T-cell (primary cell): Measurements from ENCODE around the gene GCM1. TPM values are rescaled to one million over a fixed set of nuclear protein-coding genes. Genes with fewer than 3 reads are reported as not detected.

Experiments used
- ATAC-seq, 4 experiments: fragments of 200-7000 bp in 3 of 4; fragments of 150-1000 bp in 1 of 4; cut with Tn5 transposase; replicated peaks in 1 of 4; 1 replicate in 3 of 4; 2 replicates in 1 of 4; pipeline ENCODE4 v1.10.0; 2021; ENCODE audit warnings: moderate library complexity in 3 of 4, mild to moderate bottlenecking in 2 of 4, moderate number of reproducible peaks in 1 of 4
- CTCF ChIA-PET, 2 donors: fragments of 300-600 bp; sonication (Branson Sonifier 250); formaldehyde crosslinking; loops; one replicate each; lab custom pipeline; 2022; ENCODE audit warnings: antibody characterized with exemption in 2 of 2; lab: Charles Lee
- POLR2A ChIA-PET, 2 donors: fragments of 300-600 bp; sonication (Branson Sonifier 250); formaldehyde crosslinking; loops; one replicate each; lab custom pipeline; 2022; ENCODE audit warnings: antibody characterized with exemption in 2 of 2; lab: Charles Lee
- DNase-seq, 35 experiments: peaks; one replicate each; pipeline versions ENCODE4 v3.0.0 to v3.0.0-alpha.2; 2013 to 2023
- H3K27ac ChIP-seq: one replicate; pipeline ENCODE4 v1.5.1; 2013; ENCODE audit warnings: low read length
- H3K27me3 ChIP-seq, 2 experiments: replicated peaks in 1 of 2; 1 replicate in 1 of 2; 2 replicates in 1 of 2; pipeline versions ENCODE4 v1.6.1 to v1.7.0; 2013; ENCODE audit warnings: low read length in 1 of 2, mixed read lengths in 1 of 2; ENCODE audit not compliant: control insufficient read depth in 2 of 2, insufficient read depth in 2 of 2; ENCODE audit errors: extremely low read depth in 1 of 2
- H3K36me3 ChIP-seq, 2 donors: 1 replicate in 1 of 2; 2 replicates in 1 of 2; pipeline versions ENCODE4 v1.6.1 to v1.7.0; 2013; ENCODE audit warnings: low read length in 1 of 2; ENCODE audit not compliant: control insufficient read depth in 2 of 2, insufficient read depth in 1 of 2; ENCODE audit errors: extremely low read depth in 1 of 2
- H3K4me1 ChIP-seq, 2 experiments: 1 replicate in 1 of 2; 2 replicates in 1 of 2; pipeline versions ENCODE4 v1.6.1 to v1.7.0; 2013; ENCODE audit warnings: low read length in 2 of 2, mixed read lengths in 1 of 2; ENCODE audit not compliant: insufficient read depth in 2 of 2, control insufficient read depth in 1 of 2; ENCODE audit errors: extremely low read depth in 1 of 2
- H3K4me3 ChIP-seq, 2 donors: 1 replicate in 1 of 2; 2 replicates in 1 of 2; pipeline versions ENCODE4 v1.5.1 to v1.7.0; 2013; ENCODE audit warnings: mild to moderate bottlenecking in 2 of 2, low read length in 1 of 2, moderate library complexity in 1 of 2; ENCODE audit not compliant: control insufficient read depth in 1 of 2; ENCODE audit errors: extremely low read depth in 1 of 2
- H3K9me3 ChIP-seq: 2 replicates; pipeline ENCODE4 v1.7.0; 2013
- H3K27ac Mint-ChIP-seq, 2 donors: one replicate each; pipeline ENCODE4 v1.8.0; 2020 to 2021; ENCODE audit warnings: mild to moderate bottlenecking in 2 of 2, mixed read lengths in 2 of 2
- H3K27me3 Mint-ChIP-seq, 2 donors: one replicate each; pipeline ENCODE4 v1.8.0; 2021 to 2022; ENCODE audit warnings: mixed read lengths in 2 of 2
- H3K36me3 Mint-ChIP-seq: one replicate; pipeline ENCODE4 v1.8.0; 2021; ENCODE audit warnings: mixed read lengths
- H3K4me1 Mint-ChIP-seq, 3 donors: one replicate each; pipeline ENCODE4 v1.8.0; 2020 to 2022; ENCODE audit warnings: mixed read lengths in 3 of 3, mild to moderate bottlenecking in 1 of 3
- H3K4me3 Mint-ChIP-seq, 3 donors: one replicate each; pipeline ENCODE4 v1.8.0; 2020 to 2022; ENCODE audit warnings: mild to moderate bottlenecking in 3 of 3, mixed read lengths in 3 of 3, moderate library complexity in 3 of 3
- H3K9me3 Mint-ChIP-seq, 3 donors: one replicate each; pipeline ENCODE4 v1.8.0; 2020 to 2022; ENCODE audit warnings: mixed read lengths in 3 of 3
- WGBS: methylation state at CpG from one replicate; pipeline ENCODE4 v1.1.5; 2013; ENCODE audit warnings: missing lambda C conversion rate; ENCODE audit not compliant: insufficient coverage; 5-methylcytosine and 5-hydroxymethylcytosine counted together
- total RNA-seq, 35 experiments: library from RNA in 6 of 35; stranded (reverse) in 6 of 35; fragments of 120-200 nt in 1 of 35; gene quantifications; one replicate each; pipeline versions ENCODE4 v1.2.1 to v1.2.4 and lab custom pipeline; 2013 to 2026

GCM1 gene
- total RNA-seq, 5 donors from 2014 or later (not counting 1 experiment from before 2014, with no cell fraction given), result 0.12 to 0.23 TPM; not detected in 3

DNA sequence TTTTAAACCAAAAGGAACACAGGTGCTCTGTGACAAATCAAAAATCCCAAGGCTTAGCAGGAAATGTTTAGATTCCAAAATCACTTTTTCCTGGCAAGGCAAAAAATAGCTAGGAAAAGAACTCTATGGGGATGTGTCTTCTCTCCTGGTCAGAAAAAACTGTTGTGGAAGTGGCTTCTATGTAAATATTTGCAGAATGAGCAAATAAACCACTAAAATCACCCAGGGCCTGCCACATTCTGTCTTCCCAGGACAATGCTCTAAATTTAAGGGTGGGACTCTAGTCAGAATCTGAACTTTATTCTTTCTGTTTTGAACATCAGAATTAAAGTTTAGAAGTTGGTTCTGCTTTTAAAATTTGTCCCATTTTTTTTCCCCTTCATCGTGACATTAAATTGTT, 29.3 kb downstream of the GCM1 start:
- Histone ChIP-seq H3K36me3 (no peaks in the 10 kb centered on the region), H3K27ac (no peak overlapping the region), H3K4me1 (no peaks in the 10 kb centered on the region), H3K4me3 (no peak overlapping the region), H3K9me3 (no peaks in the 10 kb centered on the region), H3K27me3 (peaks cover 0 to 2% of the 10 kb centered on the region in 2 experiments)
- H3K4me3 Mint-ChIP-seq, result no peak overlapping the region
- no CpG with 5 or more reads among the region's 1 CpG for WGBS
- H3K4me1 Mint-ChIP-seq, result no peaks in the 10 kb centered on the region
- ATAC-seq, result no peak
- ChIA-PET CTCF (interaction anchor here in 1 of 2 donors (0.8 kb wide), 1 partner anchor 263 kb away, joined by 3 read pairs; no protein-coding TSS in a partner anchor), POLR2A (no interaction called here)
- peaks cover 2% of the 10 kb centered on the region for H3K36me3 Mint-ChIP-seq
- DNase-seq, result no peak
- peaks cover 7 to 8% (median 8%) of the 10 kb centered on the region in 3 donors for H3K9me3 Mint-ChIP-seq
- peaks cover 0 to 3% of the 10 kb centered on the region in 2 donors for H3K27me3 Mint-ChIP-seq
- H3K27ac Mint-ChIP-seq, result no peak overlapping the region

DNA sequence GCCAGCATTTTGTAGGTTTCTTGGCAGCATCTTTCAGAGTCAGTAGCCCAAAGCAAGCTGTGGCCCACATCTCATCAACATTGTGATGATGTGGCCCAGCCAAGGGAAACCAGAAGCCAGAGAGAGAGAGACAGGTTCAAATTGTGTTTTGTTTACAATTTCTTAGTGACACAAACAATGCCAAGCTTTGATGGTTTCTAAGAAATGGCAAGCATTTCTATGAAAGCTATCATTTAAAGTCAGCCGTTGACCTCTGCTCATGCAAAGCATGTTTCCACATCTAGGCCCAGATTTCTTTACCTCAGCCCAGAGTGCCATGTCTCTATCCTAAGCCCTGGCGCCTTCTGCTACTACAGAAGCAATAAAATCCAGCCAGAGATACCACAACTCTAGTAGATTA, 32.9 kb downstream of the GCM1 start:
- Mint-ChIP-seq H3K36me3 (peaks cover 2% of the 10 kb centered on the region), H3K27me3 (peaks cover 0 to 3% of the 10 kb centered on the region in 2 donors), H3K9me3 (peaks cover 7 to 8% (median 8%) of the 10 kb centered on the region in 3 donors), H3K4me1 (peaks cover 0 to 10% (median 7%) of the 10 kb centered on the region in 3 donors), H3K27ac (no peak overlapping the region), H3K4me3 (no peak overlapping the region)
- Histone ChIP-seq H3K27ac (no peak overlapping the region), H3K9me3 (no peaks in the 10 kb centered on the region), H3K4me1 (no peaks in the 10 kb centered on the region), H3K4me3 (no peak overlapping the region), H3K27me3 (peaks cover 0 to 2% of the 10 kb centered on the region in 2 experiments), H3K36me3 (no peaks in the 10 kb centered on the region)
- ChIA-PET CTCF (no interaction called here), POLR2A (no interaction called here)
- WGBS, result 67% methylated on average over 1 of the region's 2 CpGs
- no peak for DNase-seq
- ATAC-seq, result no peak

DNA sequence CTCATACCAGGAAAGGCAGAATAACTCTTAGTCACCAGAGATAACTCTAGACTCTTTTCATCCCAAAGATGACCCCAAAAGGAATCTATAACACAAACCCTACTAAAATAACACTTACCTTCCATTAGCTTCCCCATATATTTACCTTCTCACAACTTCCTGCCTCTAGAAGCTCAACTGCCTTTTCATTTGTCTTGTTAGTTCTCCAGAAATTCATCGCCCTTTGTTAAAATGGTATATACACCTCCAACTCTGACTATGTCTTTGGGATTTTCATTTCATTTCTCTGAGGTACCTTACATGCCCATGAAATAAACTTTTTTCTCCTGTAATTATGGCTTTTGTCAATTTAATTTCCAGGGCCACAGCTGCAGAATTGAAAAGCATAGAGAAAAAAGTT, 33.5 kb downstream of the GCM1 start:
- Mint-ChIP-seq H3K27ac (no peak overlapping the region), H3K4me3 (no peak overlapping the region), H3K9me3 (peaks cover 7 to 8% (median 8%) of the 10 kb centered on the region in 3 donors), H3K36me3 (peaks cover 2% of the 10 kb centered on the region), H3K27me3 (peaks cover 0 to 3% of the 10 kb centered on the region in 2 donors), H3K4me1 (peaks cover 0 to 10% (median 7%) of the 10 kb centered on the region in 3 donors)
- DNase-seq (no peak), ATAC-seq (no peak)
- no peak overlapping the region for H3K27ac ChIP-seq
- POLR2A ChIA-PET, result no interaction called here
- H3K4me1 ChIP-seq, result no peaks in the 10 kb centered on the region
- H3K27me3 ChIP-seq, result peaks cover 0 to 2% of the 10 kb centered on the region in 2 experiments
- H3K4me3 ChIP-seq, result no peak overlapping the region
- H3K9me3 ChIP-seq, result no peaks in the 10 kb centered on the region
- CTCF ChIA-PET, result no interaction called here
- H3K36me3 ChIP-seq, result no peaks in the 10 kb centered on the region
- WGBS, result no CpG with 5 or more reads among the region's 1 CpG

DNA sequence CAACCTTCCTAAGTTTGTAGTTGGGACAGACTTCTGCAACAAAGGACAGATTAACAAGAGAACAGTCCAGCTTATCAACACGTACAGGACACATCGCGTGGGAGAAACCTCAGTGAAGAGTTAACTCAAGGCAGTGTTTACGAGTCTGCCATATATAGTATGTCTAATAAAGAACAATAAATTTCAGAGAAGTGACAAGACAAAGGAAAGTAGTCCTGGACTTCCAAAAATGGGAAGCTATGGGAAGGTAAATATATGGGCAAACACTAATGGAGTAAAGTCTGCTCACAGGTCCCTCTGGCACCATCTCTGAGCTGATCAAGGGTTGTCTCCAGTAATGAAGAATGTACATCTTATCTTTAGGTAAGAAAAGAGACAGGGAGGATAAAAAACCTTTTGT, 34.9 kb downstream of the GCM1 start:
- no peak overlapping the region for H3K27ac Mint-ChIP-seq
- Histone ChIP-seq H3K27me3 (peaks cover 0 to 2% of the 10 kb centered on the region in 2 experiments), H3K4me1 (no peaks in the 10 kb centered on the region), H3K9me3 (no peaks in the 10 kb centered on the region), H3K4me3 (no peak overlapping the region), H3K27ac (no peak overlapping the region), H3K36me3 (no peaks in the 10 kb centered on the region)
- ATAC-seq, result no peak
- no peak for DNase-seq
- H3K27me3 Mint-ChIP-seq, result no peaks in the 10 kb centered on the region
- no peaks in the 10 kb centered on the region for H3K36me3 Mint-ChIP-seq
- CTCF ChIA-PET, result no interaction called here
- H3K9me3 Mint-ChIP-seq, result peaks cover 7 to 8% (median 8%) of the 10 kb centered on the region in 3 donors
- no peak overlapping the region for H3K4me3 Mint-ChIP-seq
- POLR2A ChIA-PET, result no interaction called here
- peaks cover 0 to 10% (median 7%) of the 10 kb centered on the region in 3 donors for H3K4me1 Mint-ChIP-seq
- WGBS, result no CpG with 5 or more reads among the region's 4 CpGs

DNA sequence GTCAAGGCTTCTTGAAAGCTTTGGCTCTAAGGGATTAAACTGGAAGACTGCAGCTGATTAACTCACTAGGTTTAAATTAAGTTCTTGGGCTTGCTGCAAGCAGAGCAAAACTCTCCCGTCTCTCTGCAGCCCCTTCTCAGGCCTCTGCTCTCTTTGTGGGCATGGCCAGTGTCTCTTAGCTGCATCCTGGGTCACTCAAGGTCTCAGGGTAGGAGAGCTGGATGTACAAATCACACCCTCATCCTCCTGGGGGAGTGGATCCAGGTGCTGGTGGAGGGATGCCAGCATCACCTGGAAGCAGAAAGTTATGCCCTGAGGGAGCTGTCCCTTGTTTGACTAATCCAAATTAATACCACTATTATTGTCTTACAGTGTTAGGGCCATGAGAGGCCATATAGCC, 35.8 kb downstream of the GCM1 start:
- Histone ChIP-seq H3K4me3 (no peak overlapping the region), H3K4me1 (no peaks in the 10 kb centered on the region), H3K27ac (no peak overlapping the region), H3K9me3 (no peaks in the 10 kb centered on the region), H3K27me3 (no peaks in the 10 kb centered on the region), H3K36me3 (no peaks in the 10 kb centered on the region)
- ATAC-seq, result peak in 1 of 4 experiments; percentile 16
- no peak for DNase-seq
- Mint-ChIP-seq H3K9me3 (peaks cover 7 to 8% (median 8%) of the 10 kb centered on the region in 3 donors), H3K27me3 (no peaks in the 10 kb centered on the region), H3K36me3 (no peaks in the 10 kb centered on the region), H3K4me3 (no peak overlapping the region), H3K4me1 (peaks cover 0 to 10% (median 7%) of the 10 kb centered on the region in 3 donors), H3K27ac (no peak overlapping the region)
- CTCF ChIA-PET, result no interaction called here
- POLR2A ChIA-PET, result no interaction called here
- 20% methylated on average over 1 of the region's 1 CpG for WGBS

DNA sequence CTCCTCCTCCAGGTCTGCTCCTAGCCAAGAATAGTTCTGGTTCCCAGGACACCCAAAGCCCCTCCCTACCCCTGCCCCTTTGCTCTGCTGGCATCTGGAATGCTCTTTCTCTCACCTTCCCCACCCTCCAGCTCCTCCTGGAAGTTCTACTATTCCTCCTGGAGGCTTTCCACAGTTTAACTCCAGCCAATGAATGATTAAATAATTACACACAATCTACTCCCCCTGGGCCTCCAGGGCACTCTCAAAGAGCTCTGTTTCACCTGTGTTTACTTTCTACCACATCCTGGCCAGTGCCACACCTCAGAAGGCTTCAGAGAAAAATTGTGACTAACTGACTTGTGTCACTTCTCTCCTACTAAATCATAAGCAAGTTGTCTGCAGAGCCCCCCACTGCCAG, 36.2 kb downstream of the GCM1 start:
- ChIA-PET CTCF (interaction anchor here in 1 of 2 donors (0.6 kb wide), 1 partner anchor 182 kb away, joined by 3 read pairs; no protein-coding TSS in a partner anchor), POLR2A (no interaction called here)
- Histone ChIP-seq H3K9me3 (no peaks in the 10 kb centered on the region), H3K36me3 (no peaks in the 10 kb centered on the region), H3K27ac (no peak overlapping the region), H3K27me3 (no peaks in the 10 kb centered on the region), H3K4me1 (no peaks in the 10 kb centered on the region), H3K4me3 (no peak overlapping the region)
- DNase-seq (no peak), ATAC-seq (peak in 3 of 4 experiments; percentile 45 to 73 (median 64))
- Mint-ChIP-seq H3K4me3 (no peak overlapping the region), H3K27me3 (no peaks in the 10 kb centered on the region), H3K27ac (peak overlapping the region in 1 of 2 donors; percentile 56), H3K4me1 (peaks cover 0 to 10% (median 7%) of the 10 kb centered on the region in 3 donors), H3K9me3 (peaks cover 7 to 8% (median 8%) of the 10 kb centered on the region in 3 donors), H3K36me3 (no peaks in the 10 kb centered on the region)
